ENCODE measurements around the gene COPS7B. TPM values are rescaled to one million over a fixed set of nuclear protein-coding genes. Genes with fewer than 3 reads are reported as not detected.

The COPS7B gene
- total and polyA plus RNA-seq, 9 of the 15 experiments (the other 6 are each of a cell fraction or from before 2014, with no cell fraction given): 6.0 to 50.7 (median 21.8) TPM

DNA sequence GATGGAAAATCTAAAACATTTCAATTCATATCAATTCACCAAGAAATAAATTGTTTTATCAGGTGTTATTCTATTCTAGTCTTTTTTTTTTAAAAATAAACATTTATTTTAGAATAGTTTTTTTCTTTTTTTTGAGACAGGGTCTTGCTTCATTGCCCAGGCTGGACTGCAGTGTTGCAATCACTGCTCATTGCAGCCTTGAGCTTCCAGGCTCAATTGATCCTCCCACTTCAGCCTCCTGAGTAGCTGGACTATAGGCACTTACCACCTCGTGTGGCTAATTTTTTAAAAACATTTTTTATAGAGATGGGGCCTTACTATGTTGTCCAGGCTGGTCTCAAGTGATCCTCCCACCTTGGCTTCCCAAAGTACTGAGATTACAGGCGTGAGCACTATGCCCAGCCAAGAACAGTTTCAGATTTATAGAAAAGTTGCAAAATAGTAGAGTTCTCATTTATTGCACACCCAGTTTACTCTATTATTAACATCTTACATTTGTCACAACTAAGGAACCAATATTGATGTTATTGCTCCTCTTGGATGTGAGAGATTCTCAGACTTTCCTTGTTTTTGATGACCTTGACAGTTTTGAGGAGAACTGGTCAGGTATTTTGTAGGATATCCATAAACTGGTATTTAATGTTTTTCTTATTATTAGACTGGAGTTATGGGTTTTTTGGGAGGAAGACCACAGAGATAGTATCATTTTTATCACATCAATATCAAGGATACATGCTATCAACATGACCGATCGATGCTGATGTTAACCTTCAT is 35.0 kb upstream of the COPS7B start:
- POLR2A ChIA-PET: no interaction called here
- Histone ChIP-seq H3K36me3 (ENCODE audit: control insufficient read depth, insufficient read depth, low read length) (no peaks in the 10 kb centered on the region), H3K4me1 (replicated peaks in 1 of 2; ENCODE audit: control insufficient read depth in 2 of 2, insufficient read depth in 2 of 2, low read length in 2 of 2) (no peaks in the 10 kb centered on the region), H3K9me1 (ENCODE audit: control insufficient read depth, insufficient read depth, low read length) (no peaks in the 10 kb centered on the region), H3K27me3 (ENCODE audit: control insufficient read depth in 2 of 2, insufficient read depth in 2 of 2, low read length in 2 of 2) (no peaks in the 10 kb centered on the region; a peak in 1 of 5 replicates), H3K27ac (ENCODE audit: extremely low read depth, low read depth, low read length) (no peak overlapping the region), H3K9ac (ENCODE audit: insufficient read depth in 1 of 2, low read depth in 2 of 2, low read length in 2 of 2) (no peak overlapping the region), H3K4me3 (no peak overlapping the region), H4K20me1 (replicated peaks; ENCODE audit: control insufficient read depth, insufficient read depth, low read length) (no peaks in the 10 kb centered on the region; the same call in 1 of the 2 replicates), H3K9me3 (replicated peaks; ENCODE audit: control insufficient read depth, insufficient read depth, low read depth, low read length) (no peaks in the 10 kb centered on the region), H2AFZ (ENCODE audit: low read depth, low read length) (no peak overlapping the region), H3K4me2 (ENCODE audit: insufficient read depth, low read length) (no peak overlapping the region), H3K79me2 (ENCODE audit: control insufficient read depth, insufficient read depth, low read length) (no peaks in the 10 kb centered on the region)
- no peak for ATAC-seq
- FAIRE-seq: no peak
- 25% methylated on average over 4 of the region's 4 CpGs for whole genome bisulfite sequencing (ENCODE audit: insufficient coverage, low coverage, missing lambda C conversion rate)
- DNase-seq (ENCODE audit: extremely low read depth in 1 of 4, low spot score in 3 of 4): no peak
- CTCF ChIA-PET (ENCODE audit: low intra/inter-chr PET ratio): no interaction called here
- in situ Hi-C loops (cut with MboI) (no loop called here), intact Hi-C loops (cut with micrococcal nuclease) (no loop called here)
- BruUV-seq (replicated peaks): no TSS peak
- TF ChIP-seq ZNF316 (IDR thresholded peaks at IDR 0.05): peak; percentile 38; the same call in 1 of the 2 replicates
- peak; percentile 48; the same call in 1 of the 2 replicates for TF ChIP-seq ZNF121 (CRISPR knock-in tag; conservative IDR thresholded peaks at IDR 0.05)
- no peak for TF ChIP-seq TFE3 (CRISPR knock-in tag; IDR thresholded peaks at IDR 0.05)
